Loucy (cell line): ENCODE results near the gene KLK6.

Experiments used
- EZH2phosphoT487 ChIP-seq: fragments of 200-600 bp; IDR thresholded peaks from 2 replicates; pipeline ENCODE4 v1.6.1; 2018; ENCODE audit warnings: antibody characterized with exemption, mild to moderate bottlenecking, moderate library complexity, borderline replicate concordance
- TF ChIP-seq, protein P1 (sequence below): fragments of 200-600 bp; sonication (generic); conservative IDR thresholded peaks from 2 replicates; pipeline ENCODE4 v1.5.1; 2014; ENCODE audit warnings: mild to moderate bottlenecking, antibody characterized with exemption, low read length

DNA sequence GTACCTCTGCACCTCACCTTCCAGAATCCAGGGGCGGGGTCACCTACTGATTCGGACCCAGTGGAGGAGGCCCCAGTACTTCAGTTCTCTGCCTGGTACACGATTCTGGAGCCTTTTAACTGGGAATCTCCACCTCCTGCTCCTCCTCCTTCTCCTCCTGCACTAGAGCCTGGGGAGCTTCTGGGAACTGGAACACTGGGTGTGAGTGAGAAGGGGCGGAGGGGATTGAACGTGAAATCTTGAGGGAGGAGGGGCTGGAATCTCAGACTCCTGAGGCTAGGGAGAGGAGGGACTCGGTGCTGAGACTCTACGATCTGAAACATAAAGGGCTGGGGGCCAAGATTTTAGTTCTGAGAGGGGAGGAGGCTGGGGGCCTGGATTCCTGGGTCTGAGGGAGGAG lies 32.1 kb upstream of the KLK6 start, which contains the start of gene KLK8:
- TF ChIP-seq, protein P1, sequence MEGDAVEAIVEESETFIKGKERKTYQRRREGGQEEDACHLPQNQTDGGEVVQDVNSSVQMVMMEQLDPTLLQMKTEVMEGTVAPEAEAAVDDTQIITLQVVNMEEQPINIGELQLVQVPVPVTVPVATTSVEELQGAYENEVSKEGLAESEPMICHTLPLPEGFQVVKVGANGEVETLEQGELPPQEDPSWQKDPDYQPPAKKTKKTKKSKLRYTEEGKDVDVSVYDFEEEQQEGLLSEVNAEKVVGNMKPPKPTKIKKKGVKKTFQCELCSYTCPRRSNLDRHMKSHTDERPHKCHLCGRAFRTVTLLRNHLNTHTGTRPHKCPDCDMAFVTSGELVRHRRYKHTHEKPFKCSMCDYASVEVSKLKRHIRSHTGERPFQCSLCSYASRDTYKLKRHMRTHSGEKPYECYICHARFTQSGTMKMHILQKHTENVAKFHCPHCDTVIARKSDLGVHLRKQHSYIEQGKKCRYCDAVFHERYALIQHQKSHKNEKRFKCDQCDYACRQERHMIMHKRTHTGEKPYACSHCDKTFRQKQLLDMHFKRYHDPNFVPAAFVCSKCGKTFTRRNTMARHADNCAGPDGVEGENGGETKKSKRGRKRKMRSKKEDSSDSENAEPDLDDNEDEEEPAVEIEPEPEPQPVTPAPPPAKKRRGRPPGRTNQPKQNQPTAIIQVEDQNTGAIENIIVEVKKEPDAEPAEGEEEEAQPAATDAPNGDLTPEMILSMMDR: no peak
- no peak for TF ChIP-seq EZH2phosphoT487
